Gastrocnemius medialis (tissue), 4 donors: Measurements from ENCODE around the gene PHF23.

Experiments
- POLR2A ChIP-seq, 2 donors: fragments of 450-650 bp; IDR thresholded peaks; one replicate each; pipeline ENCODE4 v1.6.1; 2017; ENCODE audit warnings: antibody characterized with exemption in 2 of 2, mild to moderate bottlenecking in 2 of 2, moderate library complexity in 2 of 2
- TF ChIP-seq, protein P1 (sequence below), 5 experiments: fragments of 450-650 bp in 3 of 5; fragments of 200-600 bp in 2 of 5; sonication (generic) in 2 of 5; IDR thresholded peaks in 4 of 5; conservative IDR thresholded peaks in 1 of 5; 1 replicate in 4 of 5; 2 replicates in 1 of 5; pipeline ENCODE4 v1.5.1; 2016 to 2019; ENCODE audit warnings: antibody characterized with exemption in 5 of 5, mild to moderate bottlenecking in 3 of 5, moderate library complexity in 3 of 5

DNA sequence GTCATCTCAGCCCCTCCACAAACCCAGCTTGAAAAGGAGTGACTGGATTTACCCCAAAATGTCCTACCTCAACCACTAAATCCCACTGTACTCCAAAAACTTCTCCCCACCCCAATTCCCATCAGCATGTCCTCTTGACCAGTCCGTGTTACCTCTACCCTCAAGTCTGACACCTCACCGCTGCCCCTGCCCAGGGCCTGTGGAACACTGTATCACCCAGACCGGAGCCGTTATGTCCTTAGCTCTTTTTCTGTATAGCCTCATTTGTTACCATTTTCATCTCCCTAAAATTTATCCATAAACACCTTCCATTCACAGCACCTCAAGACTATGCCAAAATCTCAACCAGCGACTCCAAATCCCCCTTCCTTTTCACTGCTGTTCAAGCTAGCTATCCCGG, 2.4 kb downstream of the PHF23 start:
- TF ChIP-seq, protein P1, sequence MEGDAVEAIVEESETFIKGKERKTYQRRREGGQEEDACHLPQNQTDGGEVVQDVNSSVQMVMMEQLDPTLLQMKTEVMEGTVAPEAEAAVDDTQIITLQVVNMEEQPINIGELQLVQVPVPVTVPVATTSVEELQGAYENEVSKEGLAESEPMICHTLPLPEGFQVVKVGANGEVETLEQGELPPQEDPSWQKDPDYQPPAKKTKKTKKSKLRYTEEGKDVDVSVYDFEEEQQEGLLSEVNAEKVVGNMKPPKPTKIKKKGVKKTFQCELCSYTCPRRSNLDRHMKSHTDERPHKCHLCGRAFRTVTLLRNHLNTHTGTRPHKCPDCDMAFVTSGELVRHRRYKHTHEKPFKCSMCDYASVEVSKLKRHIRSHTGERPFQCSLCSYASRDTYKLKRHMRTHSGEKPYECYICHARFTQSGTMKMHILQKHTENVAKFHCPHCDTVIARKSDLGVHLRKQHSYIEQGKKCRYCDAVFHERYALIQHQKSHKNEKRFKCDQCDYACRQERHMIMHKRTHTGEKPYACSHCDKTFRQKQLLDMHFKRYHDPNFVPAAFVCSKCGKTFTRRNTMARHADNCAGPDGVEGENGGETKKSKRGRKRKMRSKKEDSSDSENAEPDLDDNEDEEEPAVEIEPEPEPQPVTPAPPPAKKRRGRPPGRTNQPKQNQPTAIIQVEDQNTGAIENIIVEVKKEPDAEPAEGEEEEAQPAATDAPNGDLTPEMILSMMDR (IDR thresholded peaks at IDR 0.05 in 4 of 5, conservative IDR thresholded peaks at IDR 0.05 in 1 of 5), result no peak
- TF ChIP-seq POLR2A (IDR thresholded peaks at IDR 0.05), result no peak
